Heart right ventricle (tissue), 16 donors: ENCODE results near the gene RNF225. TPM values are rescaled to one million over a fixed set of nuclear protein-coding genes. Genes with fewer than 3 reads are reported as not detected.

Source experiments
- ATAC-seq, 8 donors: fragments of 200-7000 bp; cut with Tn5 transposase; one replicate each; pipeline ENCODE4 v1.9.1; 2020; ENCODE audit warnings: mild to moderate bottlenecking in 8 of 8, moderate library complexity in 8 of 8, moderate number of reproducible peaks in 1 of 8
- DNase-seq, 2 donors: peaks; one replicate each; pipeline ENCODE4 v3.0.0-alpha.2; 2020
- H3K27ac ChIP-seq, 10 donors: fragments of 200-600 bp; sonication (generic) in 2 of 10; one replicate each; pipeline versions ENCODE4 v1.5.0 to v1.8.0; 2020 to 2022; ENCODE audit warnings: mild to moderate bottlenecking in 3 of 10
- H3K27me3 ChIP-seq, 7 donors: fragments of 200-600 bp; one replicate each; pipeline ENCODE4 v1.8.0; 2021 to 2022; ENCODE audit warnings: mild to moderate bottlenecking in 2 of 7
- H3K36me3 ChIP-seq, 9 donors: fragments of 200-600 bp; sonication (generic) in 1 of 9; one replicate each; pipeline versions ENCODE4 v1.5.0 to v1.8.0; 2020 to 2022; ENCODE audit warnings: mild to moderate bottlenecking in 2 of 9
- H3K4me1 ChIP-seq, 9 donors: fragments of 200-600 bp; sonication (generic) in 1 of 9; one replicate each; pipeline versions ENCODE4 v1.5.0 to v1.8.0; 2020 to 2022; ENCODE audit warnings: mild to moderate bottlenecking in 4 of 9
- H3K4me3 ChIP-seq, 10 donors: fragments of 200-600 bp; sonication (generic) in 2 of 10; one replicate each; pipeline versions ENCODE4 v1.5.0 to v1.8.0; 2020 to 2022; ENCODE audit warnings: mild to moderate bottlenecking in 7 of 10, moderate library complexity in 2 of 10
- H3K9me3 ChIP-seq, 11 donors: fragments of 200-600 bp in 10 of 11; sonication (generic) in 2 of 11; one replicate each; pipeline versions ENCODE4 v1.5.0 to v1.8.0; 2013 to 2022; ENCODE audit warnings: mild to moderate bottlenecking in 2 of 11, control low read depth in 1 of 11, moderate library complexity in 1 of 11
- CTCF ChIP-seq, 9 donors: fragments of 200-600 bp; sonication (generic) in 2 of 9; IDR thresholded peaks; one replicate each; pipeline versions ENCODE4 v1.5.0 to v1.8.0; 2021 to 2022; ENCODE audit warnings: antibody characterized with exemption in 9 of 9, mild to moderate bottlenecking in 5 of 9, moderate library complexity in 1 of 9
- WGBS, 2 donors: extraction: QIAGEN DNeasy Blood & Tissue Kit; methylation state at CpG; one replicate each; pipeline ENCODE4 v1.1.7; 2013; ENCODE audit warnings: inconsistent platforms in 1 of 2; 5-methylcytosine and 5-hydroxymethylcytosine counted together
- intact Hi-C, 10 donors: fragments of 100-400 bp; cut with DNase I; formaldehyde crosslinking; loops; one replicate each; pipeline versions ENCODE4 v1.11.1 to v1.14.2; 2022
- polyA plus RNA-seq, 2 donors: library from polyadenylated mRNA; stranded (reverse); fragments of 200-250 nt; gene quantifications; one replicate each; pipeline ENCODE4 v1.2.3, GENCODE V29; 2013
- total RNA-seq, 10 donors: library from RNA; stranded (reverse); fragmentation: NEBNext Ultra II Directional in 3 of 10; extraction: Animal tissue kit (Norgen Biotek cat#: 25700) in 3 of 10; gene quantifications; one replicate each; pipeline versions ENCODE4 v1.2.1 to v1.2.4, GENCODE V29; 2021 to 2023
- donor health status: Arrhythmogenic right ventricular cardiomyopathy.
- donor health status: ischemic (EF 13 %, LVEDD 7.1; RV severe dilation, severe dysfunction).
- donor health status: healthy with polysubstance abuse.
- donor health status: DM: no; HTN: yes; CAD: no.
- donor health status: DM: no; HTN: no; CAD: no.
- donor health status: ischemic (EF 25% LVEDD 6.9; RV normal size, moderate dysfunction).
- donor health status: ischemic (EF 25% LVEDD 5.7; RV mildly dilated, moderate dysfunction).
- donor health status: healthy.
- donor health status: DM: yes; HTN: yes; CAD: no.
- donor health status: Ischemic cardiomyopathy.
- donor health status: ischemic (EF 35%, LVEDD 5.7; RV mildly dilated, moderate dysfunction).
- donor health status: nonischemic (EF 11% LVEDD 7.7; RV severe dilation, severe dysfunction).
- donor health status: DM: yes; HTN: yes; CAD: no.
- donor health status: PGD.
- donor health status: ischemic (EF 29% LVEDD 5.4; RV normal size, mild dysfunction).
- donor health status: nonischemic (EF 23%, LVEDD 6.1; RV moderate dilation, normal function).

RNF225 gene
- total and polyA plus RNA-seq, 12 donors = not detected

DNA sequence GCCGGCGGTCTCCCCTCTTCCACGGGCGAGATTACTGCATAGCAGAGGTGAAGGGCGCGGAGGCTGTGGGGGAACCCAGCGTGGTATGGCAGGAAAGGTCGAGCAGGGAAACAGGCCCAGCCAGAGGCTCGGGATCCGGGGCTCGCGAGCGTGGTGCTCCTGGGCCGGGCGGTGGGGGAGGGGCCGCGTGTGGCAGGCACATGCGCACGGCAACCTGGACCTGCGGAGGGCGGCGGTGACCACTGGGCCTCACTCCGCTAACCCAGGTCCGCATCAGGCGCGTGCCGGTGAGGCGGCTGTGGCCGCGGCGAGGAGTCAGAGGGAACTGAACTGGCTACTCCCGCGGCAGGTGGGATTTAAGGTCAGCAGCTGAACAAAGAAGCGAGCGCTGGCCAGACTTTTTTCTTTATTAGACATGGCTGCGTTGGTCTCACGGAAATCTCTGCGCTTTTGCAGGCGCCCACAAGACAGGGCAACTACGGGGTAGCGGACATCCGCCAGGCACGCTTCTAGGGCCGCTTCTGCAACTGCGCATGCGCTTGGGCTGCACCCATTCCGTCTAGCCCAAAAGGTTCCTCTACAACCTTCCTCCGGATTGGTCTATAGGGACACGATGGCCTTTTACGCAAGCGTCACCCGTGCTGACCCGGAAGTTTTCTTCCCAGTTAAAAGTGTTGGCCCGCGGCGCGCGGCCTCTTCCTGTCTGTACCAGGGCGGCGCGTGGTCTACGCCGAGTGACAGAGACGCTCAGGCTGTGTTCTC, 8.7 kb upstream of the RNF225 start, which contains the start of gene RPS5:
TSS of gene RPS5 (plus strand) at position 694 of the 762 bp plus-strand sequence. CDS start 869 bp downstream, outside the sequence.
- intact Hi-C loops = loop anchor here in 2 of 10 donors (2.0 kb wide), 2 partner anchors 14 to 60 kb away; partner anchors contain the start of gene ZSCAN22 (in 1 of the 2)
- 0% methylated on average over 64 of the region's 64 CpGs for WGBS, 2 donors
- Histone ChIP-seq H3K4me3 (peak within 1 kb of the TSS; percentile 63 to 92 (median 86)), H3K9me3 (no peaks in the 10 kb centered on the region), H3K27me3 (no peaks in the 10 kb centered on the region), H3K4me1 (peaks cover 14 to 54% (median 35%) of the 10 kb centered on the region in 9 donors), H3K27ac (peak within 1 kb of the TSS; percentile 90 to 100 (median 98)), H3K36me3 (peaks cover 0 to 40% (median 16%) of the 10 kb centered on the region in 9 donors)
- ATAC-seq = peak; percentile 93 to 98 (median 97)
- DNase-seq = peak; percentile 94 to 97
- no peak for TF ChIP-seq CTCF (IDR thresholded peaks at IDR 0.05)

- Histone ChIP-seq H3K27me3 (no peaks in the 10 kb centered on the region), H3K27ac (peak overlapping the region; percentile 3 to 100 (median 98)), H3K36me3 (peaks cover 0 to 48% (median 18%) of the 10 kb centered on the region in 9 donors), H3K4me3 (peak overlapping the region; percentile 63 to 92 (median 86)), H3K4me1 (peaks cover 13 to 47% (median 30%) of the 10 kb centered on the region in 9 donors), H3K9me3 (no peaks in the 10 kb centered on the region)
- no peak for TF ChIP-seq CTCF (IDR thresholded peaks at IDR 0.05)
- ATAC-seq = no peak
- 6% methylated on average over 39 of the region's 39 CpGs for WGBS, 2 donors
- no peak for DNase-seq
- intact Hi-C loops = loop anchor here in 2 of 10 donors (2.0 kb wide), 2 partner anchors 13 to 61 kb away; partner anchors contain the start of gene ZSCAN22 (in 1 of the 2)
Measured at GRCh38 chr19:58387338-58388174, 7.9 kb upstream of the RNF225 start.

GRCh38 chr19:58388175-58388526, 7.3 kb upstream of the RNF225 start:
- intact Hi-C loops = no loop called here
- H3K4me3 ChIP-seq = peak overlapping the region; percentile 63 to 92 (median 86)
- H3K9me3 ChIP-seq = no peaks in the 10 kb centered on the region
- 86% methylated on average over 3 of the region's 3 CpGs for WGBS, 2 donors
- peaks cover 13 to 47% (median 30%) of the 10 kb centered on the region in 9 donors for H3K4me1 ChIP-seq
- no peak for ATAC-seq
- peaks cover 0 to 54% (median 22%) of the 10 kb centered on the region in 9 donors for H3K36me3 ChIP-seq
- DNase-seq = no peak
- peak overlapping the region in 1 of 10 donors; percentile 99 for H3K27ac ChIP-seq
- TF ChIP-seq CTCF (IDR thresholded peaks at IDR 0.05) = no peak
- no peaks in the 10 kb centered on the region for H3K27me3 ChIP-seq
